ENCODE results near the gene TFPI.

Gene TFPI

DNA sequence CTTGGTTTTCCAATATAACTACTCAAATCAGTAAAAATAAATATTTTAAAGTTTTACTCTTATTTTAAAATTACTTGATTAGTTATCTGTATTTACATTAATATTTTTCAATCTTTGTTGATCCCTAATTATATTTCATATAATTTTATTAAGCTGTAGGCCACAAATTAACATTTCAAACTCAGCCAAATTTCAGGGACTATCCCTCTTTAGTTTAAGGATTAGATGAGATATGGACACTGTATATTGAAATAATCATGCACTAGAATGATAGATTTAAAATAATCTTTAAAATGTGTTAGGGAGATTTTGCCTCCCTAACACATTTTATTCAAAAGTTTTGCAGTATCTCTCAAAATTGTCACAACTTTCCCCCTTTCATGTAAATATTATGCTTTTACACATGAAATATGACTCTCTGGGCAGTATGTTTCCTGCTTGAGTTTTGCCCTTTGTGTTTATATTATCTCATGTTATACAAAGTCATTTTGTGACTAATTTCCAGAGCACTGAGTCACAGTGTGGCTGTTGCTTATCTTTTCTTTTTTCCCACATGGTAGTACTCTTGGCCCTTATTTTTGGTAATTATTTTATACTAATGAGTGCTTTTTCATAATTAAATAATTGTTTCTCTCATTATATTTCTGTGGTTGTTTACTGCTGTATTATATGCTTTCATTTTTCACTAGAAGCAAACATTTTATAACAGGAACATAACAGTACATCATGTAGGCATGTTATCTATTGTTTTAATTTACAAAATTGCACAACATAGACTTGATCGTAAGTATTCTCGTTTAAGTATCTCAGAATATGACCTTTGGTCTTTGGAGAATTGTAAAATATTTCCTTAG lies 1.2 kb downstream of the TFPI start:
- Histone ChIP-seq H3K9ac (ENCODE audit: low read length) (no peak overlapping the region), H3K36me3 (ENCODE audit: control insufficient read depth, low read depth, low read length) (no peaks in the 10 kb centered on the region), H3K27ac (ENCODE audit: low read length) (no peak overlapping the region), H3K4me1 (ENCODE audit: control insufficient read depth, low read depth, low read length) (peaks cover 4% of the 10 kb centered on the region), H3K27me3 (ENCODE audit: control insufficient read depth, insufficient read depth, low read length) (no peaks in the 10 kb centered on the region), H3K4me3 (ENCODE audit: low read length) (no peak overlapping the region), H3K9me3 (ENCODE audit: control insufficient read depth, low read depth, low read length) (no peaks in the 10 kb centered on the region)

DNA sequence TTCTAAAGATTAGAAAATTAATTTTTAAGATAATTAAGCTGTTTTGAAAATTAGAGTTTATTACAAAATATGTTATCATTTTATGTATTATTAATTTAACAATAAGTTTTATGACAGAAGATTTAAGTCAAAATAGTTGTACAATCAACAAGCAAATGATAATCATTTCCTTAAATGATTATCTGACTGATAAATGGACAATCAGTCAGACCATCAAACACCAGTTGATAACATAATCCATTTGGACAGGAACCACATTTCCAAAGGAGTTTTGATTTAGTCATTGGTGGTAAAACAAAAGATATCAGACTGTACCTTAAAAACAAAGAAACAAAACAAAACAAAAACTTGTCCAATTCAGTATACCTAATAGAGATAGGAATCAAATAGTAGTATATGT lies 1.9 kb downstream of the TFPI start:
- no peaks in the 10 kb centered on the region for H3K27me3 ChIP-seq (ENCODE audit: control insufficient read depth, insufficient read depth, low read length)
- no peaks in the 10 kb centered on the region for H3K9me3 ChIP-seq (ENCODE audit: control insufficient read depth, low read depth, low read length)
- H3K4me3 ChIP-seq (ENCODE audit: low read length) = no peak overlapping the region
- peaks cover 4% of the 10 kb centered on the region for H3K4me1 ChIP-seq (ENCODE audit: control insufficient read depth, low read depth, low read length)
- no peak overlapping the region for H3K9ac ChIP-seq (ENCODE audit: low read length)
- H3K36me3 ChIP-seq (ENCODE audit: control insufficient read depth, low read depth, low read length) = no peaks in the 10 kb centered on the region
- H3K27ac ChIP-seq (ENCODE audit: low read length) = no peak overlapping the region

DNA sequence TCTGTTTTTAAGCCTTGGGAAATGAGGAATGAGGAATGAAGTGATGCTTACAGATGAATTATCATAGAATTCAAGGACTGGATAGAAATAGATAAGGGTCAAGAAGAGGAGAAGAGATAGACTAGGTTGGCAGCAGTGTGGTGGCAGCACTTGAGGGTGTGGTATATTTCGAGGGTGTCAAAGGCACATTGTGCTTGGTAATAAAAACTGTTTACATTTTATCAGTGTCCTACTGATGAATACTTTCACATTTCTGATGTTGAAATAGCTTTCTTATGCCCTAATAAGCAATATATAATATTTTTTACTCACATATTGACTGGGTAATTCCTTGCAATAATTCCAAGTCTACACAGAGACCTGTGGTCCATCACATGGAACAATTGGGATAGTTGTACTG lies 3.4 kb downstream of the TFPI start:
- H3K4me1 ChIP-seq (ENCODE audit: control insufficient read depth, low read depth, low read length) = peaks cover 6% of the 10 kb centered on the region
- H3K9me3 ChIP-seq (ENCODE audit: control insufficient read depth, low read depth, low read length) = no peaks in the 10 kb centered on the region
- no peaks in the 10 kb centered on the region for H3K27me3 ChIP-seq (ENCODE audit: control insufficient read depth, insufficient read depth, low read length)
- H3K27ac ChIP-seq (ENCODE audit: low read length) = no peak overlapping the region
- no peak overlapping the region for H3K4me3 ChIP-seq (ENCODE audit: low read length)
- no peak overlapping the region for H3K9ac ChIP-seq (ENCODE audit: low read length)
- no peaks in the 10 kb centered on the region for H3K36me3 ChIP-seq (ENCODE audit: control insufficient read depth, low read depth, low read length)

DNA sequence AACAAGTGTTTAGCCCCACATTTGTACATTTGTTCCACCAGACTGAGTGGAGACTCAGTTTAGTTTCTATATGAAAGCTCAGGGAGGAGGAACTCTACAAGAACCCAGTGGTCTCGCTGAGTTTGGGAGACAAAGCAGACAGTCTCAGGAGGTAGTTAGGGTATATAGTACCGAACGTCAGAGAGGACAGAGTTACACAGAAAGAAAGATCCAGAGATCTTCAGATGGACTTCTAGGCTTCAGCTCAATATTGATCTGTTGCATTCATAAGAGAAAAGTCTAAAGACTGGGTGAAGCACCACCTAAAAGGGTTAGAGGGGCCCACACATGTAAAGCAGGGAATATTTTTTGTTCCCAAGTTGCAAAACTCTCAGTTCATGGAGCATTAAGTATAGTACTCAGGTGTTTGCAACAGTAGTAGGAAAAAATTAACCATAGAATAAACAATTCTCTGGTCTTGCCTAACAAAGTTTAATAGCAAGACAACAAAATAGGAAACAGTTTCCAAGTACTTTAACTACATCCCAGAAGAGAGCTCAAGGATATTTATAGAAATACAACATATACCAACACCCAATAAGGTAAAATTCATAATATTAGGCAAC lies 4.2 kb downstream of the TFPI start:
- Histone ChIP-seq H3K9ac (ENCODE audit: low read length) (no peak overlapping the region), H3K4me3 (ENCODE audit: low read length) (no peak overlapping the region), H3K27me3 (ENCODE audit: control insufficient read depth, insufficient read depth, low read length) (no peaks in the 10 kb centered on the region), H3K27ac (ENCODE audit: low read length) (no peak overlapping the region), H3K4me1 (ENCODE audit: control insufficient read depth, low read depth, low read length) (peaks cover 13% of the 10 kb centered on the region), H3K9me3 (ENCODE audit: control insufficient read depth, low read depth, low read length) (no peaks in the 10 kb centered on the region), H3K36me3 (ENCODE audit: control insufficient read depth, low read depth, low read length) (no peaks in the 10 kb centered on the region)

DNA sequence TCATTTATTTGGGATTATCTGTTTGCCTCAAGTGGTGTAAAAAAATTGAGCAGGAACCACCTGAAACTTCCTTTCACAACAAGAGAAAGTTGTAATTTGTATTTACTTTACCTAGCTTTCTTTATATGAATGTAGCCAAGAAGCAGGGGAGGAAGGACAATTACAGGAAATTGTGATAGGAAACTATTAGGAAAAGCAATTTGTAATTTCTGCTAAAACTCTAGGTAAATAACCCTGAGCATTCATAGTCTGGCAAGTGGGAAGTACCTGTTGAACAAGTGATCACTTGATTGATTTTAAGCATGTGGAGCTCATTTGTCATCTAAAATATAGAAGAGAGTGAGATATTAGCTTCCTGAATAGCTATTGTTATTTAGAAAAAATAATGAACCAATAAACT lies 5.0 kb downstream of the TFPI start:
- no peak overlapping the region for H3K27ac ChIP-seq (ENCODE audit: low read length)
- no peaks in the 10 kb centered on the region for H3K36me3 ChIP-seq (ENCODE audit: control insufficient read depth, low read depth, low read length)

DNA sequence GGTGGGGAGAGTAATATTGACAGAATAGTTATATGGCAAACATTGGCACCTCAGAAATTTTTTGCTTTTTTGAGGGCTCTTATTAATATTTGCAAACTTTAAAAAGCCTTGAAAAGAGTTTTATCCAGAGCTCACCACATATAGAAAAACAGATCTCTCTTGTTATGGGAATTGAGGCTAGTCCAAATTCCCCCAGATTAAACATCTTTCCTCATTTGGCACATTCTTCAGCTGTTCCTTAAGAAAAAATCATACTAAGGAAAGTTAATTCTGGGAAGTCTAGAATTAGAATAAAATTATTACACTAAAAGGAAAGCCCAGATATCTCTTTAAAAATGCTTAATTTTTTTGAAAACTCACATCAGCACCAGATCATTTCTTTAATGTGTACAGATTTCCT lies 5.6 kb downstream of the TFPI start:
- H3K9me3 ChIP-seq (ENCODE audit: control insufficient read depth, low read depth, low read length) = no peaks in the 10 kb centered on the region
- no peaks in the 10 kb centered on the region for H3K27me3 ChIP-seq (ENCODE audit: control insufficient read depth, insufficient read depth, low read length)
- peaks cover 12% of the 10 kb centered on the region for H3K4me1 ChIP-seq (ENCODE audit: control insufficient read depth, low read depth, low read length)
- H3K9ac ChIP-seq (ENCODE audit: low read length) = no peak overlapping the region
- no peaks in the 10 kb centered on the region for H3K36me3 ChIP-seq (ENCODE audit: control insufficient read depth, low read depth, low read length)
- H3K4me3 ChIP-seq (ENCODE audit: low read length) = no peak overlapping the region
- no peak overlapping the region for H3K27ac ChIP-seq (ENCODE audit: low read length)

More for the DNA sequence above, 5.0 kb downstream of the TFPI start:
- H3K9ac ChIP-seq (ENCODE audit: low read length) = no peak overlapping the region
- H3K4me3 ChIP-seq (ENCODE audit: low read length) = no peak overlapping the region
- no peaks in the 10 kb centered on the region for H3K9me3 ChIP-seq (ENCODE audit: control insufficient read depth, low read depth, low read length)
- no peaks in the 10 kb centered on the region for H3K27me3 ChIP-seq (ENCODE audit: control insufficient read depth, insufficient read depth, low read length)
- H3K4me1 ChIP-seq (ENCODE audit: control insufficient read depth, low read depth, low read length) = peaks cover 12% of the 10 kb centered on the region

DNA sequence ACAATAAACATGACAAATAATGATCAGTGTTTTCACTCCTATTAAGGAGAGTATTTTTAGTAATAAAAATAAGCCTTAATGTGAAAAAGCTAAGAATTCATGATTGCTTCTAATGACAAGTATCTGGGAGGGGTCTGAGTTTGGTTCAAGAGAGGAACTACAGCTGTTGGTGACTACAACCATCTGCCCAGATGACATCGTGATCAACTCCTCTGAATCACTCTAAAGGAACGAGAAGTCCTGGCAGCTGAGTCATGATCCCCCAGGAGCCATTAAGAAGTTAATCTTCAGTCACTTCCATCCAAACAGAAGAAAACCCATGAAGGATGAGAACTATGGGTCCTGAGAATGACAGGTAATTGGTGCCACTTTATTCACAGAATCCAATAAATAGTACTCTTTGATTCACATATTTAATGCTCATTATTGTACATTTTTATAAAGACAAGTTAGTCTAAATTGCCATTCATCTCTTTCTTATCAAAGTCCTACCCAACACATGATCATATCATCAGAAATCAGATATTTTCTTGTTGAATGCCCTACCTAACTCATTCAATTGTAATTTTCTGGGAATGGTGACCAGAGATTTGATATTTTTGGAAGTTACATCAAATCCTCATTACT lies 6.8 kb downstream of the TFPI start:
- no peaks in the 10 kb centered on the region for H3K9me3 ChIP-seq (ENCODE audit: control insufficient read depth, low read depth, low read length)
- peaks cover 14% of the 10 kb centered on the region for H3K4me1 ChIP-seq (ENCODE audit: control insufficient read depth, low read depth, low read length)
- no peak overlapping the region for H3K9ac ChIP-seq (ENCODE audit: low read length)
- H3K4me3 ChIP-seq (ENCODE audit: low read length) = no peak overlapping the region
- H3K27ac ChIP-seq (ENCODE audit: low read length) = no peak overlapping the region
- H3K36me3 ChIP-seq (ENCODE audit: control insufficient read depth, low read depth, low read length) = no peaks in the 10 kb centered on the region
- H3K27me3 ChIP-seq (ENCODE audit: control insufficient read depth, insufficient read depth, low read length) = no peaks in the 10 kb centered on the region

DNA sequence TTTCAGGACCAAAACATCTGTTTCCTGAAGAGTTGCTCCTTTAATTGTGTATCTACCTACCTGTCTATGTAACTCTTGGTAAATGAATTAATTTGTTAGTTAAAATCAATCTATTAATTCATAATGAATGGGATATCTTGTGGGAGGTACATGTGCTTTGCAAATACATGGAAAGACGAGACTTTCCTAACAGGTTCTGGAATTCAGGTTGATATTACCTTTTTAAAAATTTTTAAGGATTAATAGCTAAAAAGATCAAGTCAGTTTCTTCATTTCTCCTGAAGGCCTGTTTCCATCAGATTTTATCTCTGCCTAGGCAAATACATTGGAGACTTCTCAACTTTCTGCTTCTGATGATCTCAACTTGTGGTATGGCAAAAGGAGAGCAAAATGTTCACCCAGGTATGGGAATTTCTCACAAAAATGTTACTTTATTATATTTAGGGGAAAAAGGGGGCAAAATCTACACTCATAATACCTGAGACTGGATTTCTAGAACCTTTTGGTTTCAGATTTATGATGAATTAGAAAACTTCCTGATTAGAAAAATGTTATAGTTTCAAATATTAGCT lies 7.4 kb downstream of the TFPI start:
- H3K27ac ChIP-seq (ENCODE audit: low read length) = no peak overlapping the region
- no peak overlapping the region for H3K9ac ChIP-seq (ENCODE audit: low read length)
- H3K4me1 ChIP-seq (ENCODE audit: control insufficient read depth, low read depth, low read length) = peaks cover 15% of the 10 kb centered on the region

DNA sequence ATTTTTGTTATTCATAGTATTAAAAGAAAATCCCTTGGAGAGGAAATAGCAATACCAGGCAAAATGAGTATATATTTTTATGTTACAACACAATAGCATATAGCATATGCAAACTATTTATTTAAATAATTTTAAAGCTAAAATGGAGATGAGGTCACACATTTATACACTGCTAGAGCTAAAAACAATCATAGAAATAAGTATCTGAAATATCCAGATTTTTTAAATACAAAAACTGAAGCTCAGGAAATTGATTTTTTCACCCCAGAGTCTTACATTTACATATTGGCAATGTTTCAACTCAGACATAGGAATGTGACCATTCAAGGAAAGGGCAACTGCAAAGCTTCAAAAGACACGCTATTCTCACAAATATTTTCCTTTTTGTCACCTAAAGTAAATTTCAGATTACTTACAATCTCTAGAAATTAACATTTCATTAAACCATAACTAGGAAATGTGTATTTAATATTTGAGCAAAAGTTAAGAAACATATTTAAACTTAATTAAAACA lies 8.9 kb downstream of the TFPI start:
- H3K9me3 ChIP-seq (ENCODE audit: control insufficient read depth, low read depth, low read length) = no peaks in the 10 kb centered on the region
- H3K27me3 ChIP-seq (ENCODE audit: control insufficient read depth, insufficient read depth, low read length) = no peaks in the 10 kb centered on the region
- no peaks in the 10 kb centered on the region for H3K36me3 ChIP-seq (ENCODE audit: control insufficient read depth, low read depth, low read length)
- no peak overlapping the region for H3K4me3 ChIP-seq (ENCODE audit: low read length)
- peaks cover 24% of the 10 kb centered on the region for H3K4me1 ChIP-seq (ENCODE audit: control insufficient read depth, low read depth, low read length)
- no peak overlapping the region for H3K27ac ChIP-seq (ENCODE audit: low read length)
- no peak overlapping the region for H3K9ac ChIP-seq (ENCODE audit: low read length)

More for the DNA sequence above, 7.4 kb downstream of the TFPI start:
- H3K9me3 ChIP-seq (ENCODE audit: control insufficient read depth, low read depth, low read length) = no peaks in the 10 kb centered on the region
- no peaks in the 10 kb centered on the region for H3K27me3 ChIP-seq (ENCODE audit: control insufficient read depth, insufficient read depth, low read length)
- H3K4me3 ChIP-seq (ENCODE audit: low read length) = no peak overlapping the region
- no peaks in the 10 kb centered on the region for H3K36me3 ChIP-seq (ENCODE audit: control insufficient read depth, low read depth, low read length)

DNA sequence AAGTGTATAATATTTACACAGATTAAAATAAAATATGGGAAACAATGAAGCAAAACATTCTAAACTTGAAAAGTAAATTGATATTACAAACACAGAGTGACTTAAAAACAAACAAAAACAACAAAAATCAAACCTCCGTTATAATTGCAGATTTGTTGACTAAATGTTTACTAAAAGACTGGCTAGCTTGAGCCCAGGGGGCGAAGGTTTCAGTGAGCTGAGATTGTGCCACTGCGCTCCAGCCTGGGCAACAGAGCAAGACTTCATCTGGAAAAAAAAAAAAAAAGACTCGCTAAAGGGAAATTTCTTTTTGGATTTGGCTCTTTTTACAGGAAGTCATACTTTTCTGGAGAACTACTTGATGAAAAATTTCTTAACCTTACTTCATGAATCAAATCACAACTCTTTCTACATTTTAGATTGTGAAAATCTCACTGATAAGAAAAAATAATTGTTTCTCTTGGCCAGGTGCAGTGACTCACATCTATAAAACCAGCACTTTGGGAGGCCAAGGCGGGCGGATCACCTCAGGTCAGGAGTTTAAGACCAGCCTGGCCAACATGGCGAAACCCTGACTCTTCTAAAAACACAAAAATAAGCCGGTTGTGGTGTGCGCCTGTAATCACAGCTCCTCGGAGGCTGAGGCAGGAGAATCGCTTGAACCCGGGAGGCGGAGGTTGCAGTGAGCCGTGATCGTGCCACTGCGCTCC lies 9.7 kb downstream of the TFPI start:
- no peaks in the 10 kb centered on the region for H3K9me3 ChIP-seq (ENCODE audit: control insufficient read depth, low read depth, low read length)
- H3K4me1 ChIP-seq (ENCODE audit: control insufficient read depth, low read depth, low read length) = peaks cover 24% of the 10 kb centered on the region
- no peak overlapping the region for H3K27ac ChIP-seq (ENCODE audit: low read length)
- no peak overlapping the region for H3K4me3 ChIP-seq (ENCODE audit: low read length)
- H3K27me3 ChIP-seq (ENCODE audit: control insufficient read depth, insufficient read depth, low read length) = no peaks in the 10 kb centered on the region
- H3K36me3 ChIP-seq (ENCODE audit: control insufficient read depth, low read depth, low read length) = no peaks in the 10 kb centered on the region
- H3K9ac ChIP-seq (ENCODE audit: low read length) = no peak overlapping the region

DNA sequence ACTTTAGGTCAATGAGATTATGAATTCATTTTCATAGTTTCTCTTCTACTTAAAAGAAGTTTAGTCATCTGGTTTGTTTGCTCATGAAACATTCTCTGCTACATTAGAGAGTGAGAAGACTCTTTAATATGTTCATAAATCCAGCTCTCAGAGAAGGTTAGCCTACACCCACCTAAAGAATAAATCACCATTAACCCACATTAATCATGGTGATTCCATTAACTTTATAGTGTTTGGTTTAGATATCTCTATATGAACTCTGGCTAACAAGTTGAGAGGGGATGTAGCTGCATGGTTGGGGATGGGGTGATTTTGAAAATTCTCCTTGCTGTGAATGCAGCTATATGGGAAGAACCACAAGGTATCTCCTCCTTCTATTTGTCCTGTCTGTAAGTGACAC lies 10.7 kb downstream of the TFPI start:
- no peaks in the 10 kb centered on the region for H3K9me3 ChIP-seq (ENCODE audit: control insufficient read depth, low read depth, low read length)
- no peak overlapping the region for H3K9ac ChIP-seq (ENCODE audit: low read length)
- H3K4me1 ChIP-seq (ENCODE audit: control insufficient read depth, low read depth, low read length) = peaks cover 24% of the 10 kb centered on the region
- no peaks in the 10 kb centered on the region for H3K27me3 ChIP-seq (ENCODE audit: control insufficient read depth, insufficient read depth, low read length)
- no peak overlapping the region for H3K4me3 ChIP-seq (ENCODE audit: low read length)
- no peak overlapping the region for H3K27ac ChIP-seq (ENCODE audit: low read length)
- H3K36me3 ChIP-seq (ENCODE audit: control insufficient read depth, low read depth, low read length) = no peaks in the 10 kb centered on the region

All from iPS-18a (cell line).